SU-DHL-6 (cell line): ENCODE results near the gene STYXL1.

Experiments used
- CTCF ChIP-seq: fragments of 200-600 bp; sonication (generic); IDR thresholded peaks from one replicate; pipeline ENCODE4 v1.5.1; 2017; ENCODE audit warnings: antibody characterized with exemption, mild to moderate bottlenecking, low read length, moderate library complexity; ENCODE audit not compliant: insufficient read depth, poor library complexity, severe bottlenecking
- EZH2phosphoT487 ChIP-seq: fragments of 200-600 bp; sonication (generic), shearing (Covaris generic); conservative IDR thresholded peaks from 2 replicates; pipeline ENCODE4 v1.6.1; 2018; ENCODE audit warnings: mild to moderate bottlenecking, antibody characterized with exemption, low read length, moderate library complexity, mixed read lengths

DNA sequence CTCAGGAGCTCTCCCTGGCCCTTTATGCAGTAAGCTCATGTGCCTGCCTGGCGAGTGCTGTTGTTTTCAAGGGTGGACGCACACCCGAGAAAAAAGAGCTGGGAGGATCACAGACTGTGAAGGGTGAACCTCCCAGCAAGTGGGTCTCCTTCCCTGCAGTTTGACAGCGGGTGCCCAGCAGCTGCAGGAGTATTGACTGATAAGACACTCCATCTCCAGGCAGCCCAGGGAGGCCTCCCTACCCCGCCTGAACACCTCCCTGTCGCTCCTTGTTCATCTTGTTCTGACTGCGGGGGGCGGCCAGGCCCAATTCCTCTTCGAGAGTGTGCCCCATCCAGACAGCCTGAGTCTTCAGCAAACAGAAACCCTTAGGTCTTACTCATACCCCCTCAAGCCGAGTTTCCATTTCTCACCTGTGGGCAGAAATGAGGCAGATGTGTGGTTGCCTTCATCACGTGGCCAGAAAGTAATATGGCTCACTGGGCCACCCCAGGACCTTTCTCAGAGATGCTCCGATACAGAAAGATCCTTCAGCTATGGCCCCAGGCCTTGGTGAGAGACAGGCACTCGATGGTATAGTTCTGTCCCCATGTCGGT lies 17.3 kb upstream of the STYXL1 start:
- no peak for TF ChIP-seq CTCF
- no peak for TF ChIP-seq EZH2phosphoT487
